ENCODE data around the gene TTC12.

GRCh38 chr11:113274713-113275582 is 39.4 kb upstream of the TTC12 start:
- no peak for TF ChIP-seq POLR2A (IDR thresholded peaks at IDR 0.05)
- no peak for TF ChIP-seq CTCF (IDR thresholded peaks at IDR 0.05)
- no peak for TF ChIP-seq POLR2AphosphoS5 (IDR thresholded peaks at IDR 0.05)

Data from prostate gland (tissue), 2 donors.